Erythroblast (primary cell): ENCODE measurements around the gene LRPPRC.

Experiments
- GATA1 ChIP-seq: IDR thresholded peaks from 2 replicates; pipeline ENCODE4 v1.6.1; 2011; ENCODE audit warnings: low read depth, mild to moderate bottlenecking, control low read depth, low read length, moderate library complexity
- POLR2A ChIP-seq: IDR thresholded peaks from 2 replicates; pipeline ENCODE4 v1.6.1; 2011; ENCODE audit warnings: mild to moderate bottlenecking, low read length

- TF ChIP-seq POLR2A, result no peak
- no peak for TF ChIP-seq GATA1
Observed at GRCh38 chr2:43839776-43840564, 155.8 kb downstream of the LRPPRC start.
